Measurements from ENCODE around the gene EFTUD2.

Gene EFTUD2

DNA sequence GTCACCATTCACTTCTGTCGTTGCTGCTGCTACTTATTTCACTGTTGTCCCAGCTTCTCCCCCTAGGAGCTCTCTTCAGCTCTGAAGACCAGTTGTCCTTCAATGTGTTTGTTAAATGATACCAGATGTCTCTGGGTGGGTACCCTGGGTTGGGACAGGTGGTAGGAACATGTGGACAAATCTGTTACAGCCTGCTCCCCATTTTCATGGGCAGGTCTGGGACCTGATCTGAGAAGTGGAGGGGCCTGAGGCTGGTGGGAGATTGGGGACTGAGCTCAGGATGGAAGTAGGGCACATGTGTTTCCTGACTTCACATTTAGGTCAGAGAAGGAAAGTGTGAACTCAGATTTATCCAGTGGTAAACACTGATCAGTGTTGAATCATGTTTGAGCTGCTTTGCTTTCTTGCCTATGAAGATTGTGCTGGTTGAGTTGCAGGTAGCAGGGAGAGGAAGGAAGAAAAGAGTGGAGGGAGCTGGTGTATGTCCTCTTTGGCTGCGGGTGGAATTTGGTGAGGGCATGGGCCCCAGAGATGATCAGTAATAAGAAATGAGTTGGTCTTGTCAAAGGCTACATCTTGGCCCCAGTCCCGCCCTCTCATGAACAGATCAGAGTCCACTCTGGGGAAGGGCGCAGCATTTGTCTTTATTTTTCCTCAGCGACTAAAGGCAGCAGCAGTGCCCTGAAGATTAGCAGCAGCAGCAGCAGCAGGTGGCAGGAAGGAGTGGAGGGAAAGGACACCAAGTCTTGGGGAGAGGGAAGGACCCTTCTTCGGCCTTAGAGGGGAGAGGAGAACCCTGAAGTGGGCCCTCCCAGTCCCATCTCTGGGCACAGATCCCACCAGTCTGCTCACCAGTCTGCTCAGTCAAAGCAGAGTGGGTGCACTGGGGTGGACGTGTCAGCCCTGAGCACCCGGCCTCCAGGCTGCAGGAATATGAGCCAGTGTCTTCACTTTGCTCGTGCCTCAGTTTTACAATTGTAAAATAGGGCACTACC is 6.1 kb upstream of the EFTUD2 start:
- H3K27me3 ChIP-seq (ENCODE audit: insufficient read depth, low read length) = peaks cover 8% of the 10 kb centered on the region; the same call in 1 of the 2 replicates
- H3K79me2 ChIP-seq (ENCODE audit: insufficient read depth, low read length) = no peaks in the 10 kb centered on the region
- no peak overlapping the region for H3K27ac ChIP-seq (ENCODE audit: low read depth, low read length, poor library complexity, severe bottlenecking)
- no peak overlapping the region for H3K9ac ChIP-seq (ENCODE audit: low read length)
- no peaks in the 10 kb centered on the region for H3K4me1 ChIP-seq (ENCODE audit: insufficient read depth, low read length, severe bottlenecking)
- H2AFZ ChIP-seq (ENCODE audit: low read length) = no peak overlapping the region
- H3K36me3 ChIP-seq (ENCODE audit: insufficient read depth, low read length) = no peaks in the 10 kb centered on the region
- no peaks in the 10 kb centered on the region for H4K20me1 ChIP-seq (ENCODE audit: insufficient read depth, low read length)
- no peak overlapping the region for H3K4me3 ChIP-seq (ENCODE audit: low read depth, low read length, poor library complexity, severe bottlenecking)
- no peak overlapping the region for H3K4me2 ChIP-seq (ENCODE audit: low read length)
- no peaks in the 10 kb centered on the region for H3K9me2 ChIP-seq (ENCODE audit: low read depth, low read length)
- no peak for TF ChIP-seq EZH2 (IDR thresholded peaks at IDR 0.05; ENCODE audit: borderline replicate concordance, low read length)
- TF ChIP-seq, protein P1, sequence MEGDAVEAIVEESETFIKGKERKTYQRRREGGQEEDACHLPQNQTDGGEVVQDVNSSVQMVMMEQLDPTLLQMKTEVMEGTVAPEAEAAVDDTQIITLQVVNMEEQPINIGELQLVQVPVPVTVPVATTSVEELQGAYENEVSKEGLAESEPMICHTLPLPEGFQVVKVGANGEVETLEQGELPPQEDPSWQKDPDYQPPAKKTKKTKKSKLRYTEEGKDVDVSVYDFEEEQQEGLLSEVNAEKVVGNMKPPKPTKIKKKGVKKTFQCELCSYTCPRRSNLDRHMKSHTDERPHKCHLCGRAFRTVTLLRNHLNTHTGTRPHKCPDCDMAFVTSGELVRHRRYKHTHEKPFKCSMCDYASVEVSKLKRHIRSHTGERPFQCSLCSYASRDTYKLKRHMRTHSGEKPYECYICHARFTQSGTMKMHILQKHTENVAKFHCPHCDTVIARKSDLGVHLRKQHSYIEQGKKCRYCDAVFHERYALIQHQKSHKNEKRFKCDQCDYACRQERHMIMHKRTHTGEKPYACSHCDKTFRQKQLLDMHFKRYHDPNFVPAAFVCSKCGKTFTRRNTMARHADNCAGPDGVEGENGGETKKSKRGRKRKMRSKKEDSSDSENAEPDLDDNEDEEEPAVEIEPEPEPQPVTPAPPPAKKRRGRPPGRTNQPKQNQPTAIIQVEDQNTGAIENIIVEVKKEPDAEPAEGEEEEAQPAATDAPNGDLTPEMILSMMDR (IDR thresholded peaks at IDR 0.05; ENCODE audit: low read length) = no peak
- no peaks in the 10 kb centered on the region for H3K9me3 ChIP-seq (ENCODE audit: low read length)
- no peaks in the 10 kb centered on the region for H3F3A ChIP-seq (ENCODE audit: insufficient read depth, low read length)

DNA sequence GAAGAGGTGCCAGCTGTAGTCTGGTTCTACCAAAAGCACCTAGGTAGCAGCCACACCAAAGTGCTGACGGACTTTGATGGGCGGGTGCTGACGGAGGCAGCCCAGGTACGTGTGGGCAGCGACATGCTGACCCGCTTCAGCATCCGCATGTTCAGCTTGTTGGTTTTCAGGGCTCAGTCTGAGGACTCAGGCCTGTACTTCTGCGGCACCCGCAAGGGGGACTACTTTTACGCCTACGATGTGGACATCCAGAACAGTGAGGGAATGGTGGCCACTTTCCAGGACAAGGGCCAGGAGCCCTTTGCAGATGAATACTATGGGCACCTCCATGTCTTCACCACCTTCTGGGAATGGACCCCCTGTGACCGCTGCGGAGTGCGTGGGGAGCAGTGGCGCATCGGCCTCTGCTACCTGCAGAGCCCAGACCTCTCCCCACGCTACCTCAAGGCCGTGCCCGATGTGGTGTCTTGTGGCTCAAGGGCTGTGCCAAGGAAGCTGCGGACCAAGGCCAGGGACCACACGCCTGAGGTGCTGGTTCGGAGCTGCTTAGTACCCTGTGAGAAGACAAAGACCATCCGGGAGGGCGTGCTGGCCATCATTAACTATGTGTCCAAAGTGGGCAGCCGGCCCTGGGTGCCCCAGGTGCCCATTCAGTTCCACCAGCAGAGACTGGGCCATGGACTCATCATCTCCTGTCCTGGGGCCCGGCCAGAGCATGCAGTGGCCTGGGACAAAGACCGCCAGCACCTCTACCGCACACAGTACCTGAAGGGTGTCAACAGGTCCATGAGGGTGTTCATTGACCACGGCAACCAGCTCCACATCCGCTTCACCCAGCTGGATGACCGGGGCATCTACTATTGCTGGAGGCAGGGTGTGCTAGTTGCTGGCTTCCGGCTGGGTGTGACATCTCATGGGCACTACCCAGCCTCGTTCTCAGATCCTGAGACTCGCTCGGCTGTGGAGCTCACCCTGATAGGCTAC is 5.0 kb upstream of the EFTUD2 start:
- H3K9me3 ChIP-seq (ENCODE audit: low read length) = no peaks in the 10 kb centered on the region
- H3K27me3 ChIP-seq (ENCODE audit: insufficient read depth, low read length) = peaks cover 8% of the 10 kb centered on the region; the same call in 1 of the 2 replicates
- H2AFZ ChIP-seq (ENCODE audit: low read length) = no peak overlapping the region
- no peak overlapping the region for H3K4me3 ChIP-seq (ENCODE audit: low read depth, low read length, poor library complexity, severe bottlenecking)
- peaks cover 6% of the 10 kb centered on the region for H3K4me1 ChIP-seq (ENCODE audit: insufficient read depth, low read length, severe bottlenecking)
- TF ChIP-seq EZH2 (IDR thresholded peaks at IDR 0.05; ENCODE audit: borderline replicate concordance, low read length) = no peak
- TF ChIP-seq, protein P1 (IDR thresholded peaks at IDR 0.05; ENCODE audit: low read length) = no peak
- H4K20me1 ChIP-seq (ENCODE audit: insufficient read depth, low read length) = no peaks in the 10 kb centered on the region
- H3K36me3 ChIP-seq (ENCODE audit: insufficient read depth, low read length) = no peaks in the 10 kb centered on the region
- H3K27ac ChIP-seq (ENCODE audit: low read depth, low read length, poor library complexity, severe bottlenecking) = no peak overlapping the region
- no peaks in the 10 kb centered on the region for H3K79me2 ChIP-seq (ENCODE audit: insufficient read depth, low read length)
- no peaks in the 10 kb centered on the region for H3K9me2 ChIP-seq (ENCODE audit: low read depth, low read length)
- no peaks in the 10 kb centered on the region for H3F3A ChIP-seq (ENCODE audit: insufficient read depth, low read length)
- no peak overlapping the region for H3K4me2 ChIP-seq (ENCODE audit: low read length)
- H3K9ac ChIP-seq (ENCODE audit: low read length) = no peak overlapping the region

DNA sequence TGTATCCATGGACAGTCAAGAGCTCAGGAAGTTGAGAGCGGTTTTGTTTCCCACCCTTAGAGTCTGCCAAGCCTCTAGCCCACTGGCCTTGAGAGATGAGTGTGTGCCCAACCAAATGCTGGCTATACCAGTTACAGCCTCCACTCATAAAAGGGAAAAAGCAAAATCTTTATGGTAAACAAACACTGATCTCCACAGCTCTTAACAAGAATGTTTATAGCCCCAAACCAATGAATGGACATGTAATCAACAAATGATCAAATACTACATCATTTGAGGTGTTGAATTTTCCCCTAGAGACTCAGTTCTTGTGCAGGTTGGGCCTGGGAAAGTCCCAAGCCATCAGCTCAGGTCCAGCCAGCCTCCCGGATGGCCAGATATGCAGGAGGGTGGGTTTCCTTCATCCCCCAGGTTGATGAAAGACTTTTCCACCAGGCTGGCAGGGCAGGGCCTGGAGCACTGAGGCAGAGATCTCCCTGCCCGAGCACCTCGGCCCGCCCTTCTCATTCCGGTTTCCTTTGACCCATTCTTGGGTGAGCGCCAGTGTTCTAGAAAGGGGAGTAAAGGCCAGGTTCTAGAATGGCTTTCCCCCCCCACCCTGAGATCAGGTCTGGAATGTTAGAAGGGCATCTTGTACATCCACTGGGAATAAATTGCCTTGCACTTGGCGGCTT is 3.9 kb upstream of the EFTUD2 start:
- H4K20me1 ChIP-seq (ENCODE audit: insufficient read depth, low read length) = no peaks in the 10 kb centered on the region
- H3K4me2 ChIP-seq (ENCODE audit: low read length) = no peak overlapping the region
- no peak overlapping the region for H2AFZ ChIP-seq (ENCODE audit: low read length)
- H3K4me1 ChIP-seq (ENCODE audit: insufficient read depth, low read length, severe bottlenecking) = peaks cover 11% of the 10 kb centered on the region
- no peak overlapping the region for H3K4me3 ChIP-seq (ENCODE audit: low read depth, low read length, poor library complexity, severe bottlenecking)
- peaks cover 8% of the 10 kb centered on the region; the same call in 1 of the 2 replicates for H3K27me3 ChIP-seq (ENCODE audit: insufficient read depth, low read length)
- H3K27ac ChIP-seq (ENCODE audit: low read depth, low read length, poor library complexity, severe bottlenecking) = no peak overlapping the region
- H3F3A ChIP-seq (ENCODE audit: insufficient read depth, low read length) = no peaks in the 10 kb centered on the region
- no peak for TF ChIP-seq EZH2 (IDR thresholded peaks at IDR 0.05; ENCODE audit: borderline replicate concordance, low read length)
- TF ChIP-seq, protein P1 (IDR thresholded peaks at IDR 0.05; ENCODE audit: low read length) = no peak
- H3K9ac ChIP-seq (ENCODE audit: low read length) = no peak overlapping the region
- H3K9me3 ChIP-seq (ENCODE audit: low read length) = no peaks in the 10 kb centered on the region
- no peaks in the 10 kb centered on the region for H3K36me3 ChIP-seq (ENCODE audit: insufficient read depth, low read length)
- H3K9me2 ChIP-seq (ENCODE audit: low read depth, low read length) = no peaks in the 10 kb centered on the region
- peaks cover 9% of the 10 kb centered on the region for H3K79me2 ChIP-seq (ENCODE audit: insufficient read depth, low read length)
